Measurements from ENCODE around the gene MRPS31. TPM values are rescaled to one million over a fixed set of nuclear protein-coding genes. Genes with fewer than 3 reads are reported as not detected.

MRPS31 gene
- total RNA-seq, 1 donor from 2014 or later: 30.5 TPM

GRCh38 chr13:40679480-40679985, 91.5 kb downstream of the MRPS31 start:
- Mint-ChIP-seq H3K27ac (no peak overlapping the region), H3K27me3 (no peaks in the 10 kb centered on the region), H3K9me3 (no peaks in the 10 kb centered on the region), H3K4me1 (peaks cover 24% of the 10 kb centered on the region), H3K4me3 (no peak overlapping the region), H3K36me3 (ENCODE audit: low read depth) (no peaks in the 10 kb centered on the region)
- DNase-seq (no peak), ATAC-seq (ENCODE audit: low read depth) (no peak)
- TF ChIP-seq, protein P1, sequence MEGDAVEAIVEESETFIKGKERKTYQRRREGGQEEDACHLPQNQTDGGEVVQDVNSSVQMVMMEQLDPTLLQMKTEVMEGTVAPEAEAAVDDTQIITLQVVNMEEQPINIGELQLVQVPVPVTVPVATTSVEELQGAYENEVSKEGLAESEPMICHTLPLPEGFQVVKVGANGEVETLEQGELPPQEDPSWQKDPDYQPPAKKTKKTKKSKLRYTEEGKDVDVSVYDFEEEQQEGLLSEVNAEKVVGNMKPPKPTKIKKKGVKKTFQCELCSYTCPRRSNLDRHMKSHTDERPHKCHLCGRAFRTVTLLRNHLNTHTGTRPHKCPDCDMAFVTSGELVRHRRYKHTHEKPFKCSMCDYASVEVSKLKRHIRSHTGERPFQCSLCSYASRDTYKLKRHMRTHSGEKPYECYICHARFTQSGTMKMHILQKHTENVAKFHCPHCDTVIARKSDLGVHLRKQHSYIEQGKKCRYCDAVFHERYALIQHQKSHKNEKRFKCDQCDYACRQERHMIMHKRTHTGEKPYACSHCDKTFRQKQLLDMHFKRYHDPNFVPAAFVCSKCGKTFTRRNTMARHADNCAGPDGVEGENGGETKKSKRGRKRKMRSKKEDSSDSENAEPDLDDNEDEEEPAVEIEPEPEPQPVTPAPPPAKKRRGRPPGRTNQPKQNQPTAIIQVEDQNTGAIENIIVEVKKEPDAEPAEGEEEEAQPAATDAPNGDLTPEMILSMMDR (IDR thresholded peaks at IDR 0.05): no peak
- intact Hi-C loops (cut with micrococcal nuclease): no loop called here
- ChIA-PET CTCF (interaction anchor here (2.0 to 8.0 kb wide), 4 partner anchors 11 to 994 kb away, joined by 4 to 130 read pairs (median 88); no protein-coding TSS in a partner anchor), POLR2A (no interaction called here)

Other genes with a start within 250 kb of the MRPS31 start
- gene FOXO1, start 104.5 kb downstream of the MRPS31 start, total RNA-seq: 47.5 and 50.4 TPM in 2 replicates
- gene SLC25A15, start 18.4 kb upstream of the MRPS31 start, total RNA-seq: 4.6 and 4.9 TPM in 2 replicates
- 129 and 136 TPM in 2 replicates for gene ELF1, start 248.1 kb upstream of the MRPS31 start, total RNA-seq